Measurements from ENCODE around the gene HERPUD1. TPM values are rescaled to one million over a fixed set of nuclear protein-coding genes. Genes with fewer than 3 reads are reported as not detected.

HERPUD1 gene
- total and polyA plus RNA-seq, 2 of the 13 experiments (the other 11 are each of a cell fraction or from before 2014, with no cell fraction given), result 96.2 to 323 TPM

- TF ChIP-seq NRL (CRISPR knock-in tag; IDR thresholded peaks at IDR 0.05; ENCODE audit: borderline replicate concordance), result no peak
- no peak for TF ChIP-seq GTF3A (CRISPR knock-in tag; conservative IDR thresholded peaks at IDR 0.05)
- no peak for TF ChIP-seq SIN3B (IDR thresholded peaks at IDR 0.05; ENCODE audit: low read length)
- no peak for TF ChIP-seq KDM3A (CRISPR knock-in tag; IDR thresholded peaks at IDR 0.05; ENCODE audit: low read depth)
- no peak for TF ChIP-seq ZNF615 (CRISPR knock-in tag; IDR thresholded peaks at IDR 0.05; ENCODE audit: borderline replicate concordance)
- no peak for TF ChIP-seq MLXIP (CRISPR knock-in tag; IDR thresholded peaks at IDR 0.05; ENCODE audit: borderline replicate concordance)
- 0 out of 2 replicates have a peak, but pooled peaks have one; percentile 15 for TF ChIP-seq TSC22D2 (CRISPR knock-in tag; IDR thresholded peaks at IDR 0.05; ENCODE audit: borderline replicate concordance)
- no peak for TF ChIP-seq FOXA1 (IDR thresholded peaks at IDR 0.05)
- TF ChIP-seq FOXA1 (CRISPR knock-in tag; IDR thresholded peaks at IDR 0.05), result 0 out of 2 replicates have a peak, but pooled peaks have one; percentile 9
- TF ChIP-seq ZNF460 (CRISPR knock-in tag; IDR thresholded peaks at IDR 0.05; ENCODE audit: borderline replicate concordance), result no peak
- TF ChIP-seq HOXA5 (CRISPR knock-in tag; IDR thresholded peaks at IDR 0.05), result 0 out of 2 replicates have a peak, but pooled peaks have one; percentile 32
- no peak for TF ChIP-seq BORCS8-MEF2B (CRISPR knock-in tag; IDR thresholded peaks at IDR 0.05)
- TF ChIP-seq YEATS4 (CRISPR knock-in tag; IDR thresholded peaks at IDR 0.05; ENCODE audit: borderline replicate concordance), result no peak
- no peak for TF ChIP-seq ZFP36L2 (CRISPR knock-in tag; IDR thresholded peaks at IDR 0.05)
- no peak for TF ChIP-seq E2F5 (CRISPR knock-in tag; conservative IDR thresholded peaks at IDR 0.05)
- TF ChIP-seq ZNF790 (CRISPR knock-in tag; IDR thresholded peaks at IDR 0.05; ENCODE audit: borderline replicate concordance), result no peak
- TF ChIP-seq RNF219 (CRISPR knock-in tag; IDR thresholded peaks at IDR 0.05), result no peak
- no peak for TF ChIP-seq BRCA1 (CRISPR knock-in tag; IDR thresholded peaks at IDR 0.05)
- 0 out of 2 replicates have a peak, but pooled peaks have one; percentile 29 for TF ChIP-seq ZNF878 (CRISPR knock-in tag; IDR thresholded peaks at IDR 0.05)
- no peak for TF ChIP-seq NAIF1 (CRISPR knock-in tag; IDR thresholded peaks at IDR 0.05; ENCODE audit: borderline replicate concordance)
- TF ChIP-seq KDM4B (CRISPR knock-in tag; IDR thresholded peaks at IDR 0.05), result no peak
- TF ChIP-seq ZNF703 (CRISPR knock-in tag; IDR thresholded peaks at IDR 0.05; ENCODE audit: borderline replicate concordance), result no peak
- TF ChIP-seq ZNF670 (CRISPR knock-in tag; IDR thresholded peaks at IDR 0.05; ENCODE audit: borderline replicate concordance), result no peak
- TF ChIP-seq ZNF263 (CRISPR knock-in tag; IDR thresholded peaks at IDR 0.05), result no peak
- TF ChIP-seq RARA (CRISPR knock-in tag; IDR thresholded peaks at IDR 0.05), result peak; percentile 70
- no peak for TF ChIP-seq ZNF746 (CRISPR knock-in tag; IDR thresholded peaks at IDR 0.05)
These were observed 15.0 kb downstream of the HERPUD1 start (continued) for GRCh38 chr16:56946767-56947603.
